Measurements from ENCODE around the gene ACBD7.

The ACBD7 gene

GRCh38 chr10:15092855-15093408 is 4.4 kb upstream of the ACBD7 start:
- Histone ChIP-seq H3K27me3 (peaks cover 0 to 3% of the 10 kb centered on the region in 2 donors), H3K4me3 (no peak overlapping the region), H3K27ac (no peak overlapping the region), H3K9me3 (no peaks in the 10 kb centered on the region), H3K4me1 (peaks cover 0 to 22% (median 9%) of the 10 kb centered on the region in 4 donors), H3K36me3 (no peaks in the 10 kb centered on the region)
- no peak for TF ChIP-seq CTCF (IDR thresholded peaks at IDR 0.05)
- intact Hi-C loops (cut with DNase I; ENCODE audit: low total_unique reads): loop anchor here (10.0 kb wide), 2 partner anchors 72 to 138 kb away; partner anchors contain the start of genes DCLRE1C, MEIG1 and NMT2
- no peak for DNase-seq

DNA sequence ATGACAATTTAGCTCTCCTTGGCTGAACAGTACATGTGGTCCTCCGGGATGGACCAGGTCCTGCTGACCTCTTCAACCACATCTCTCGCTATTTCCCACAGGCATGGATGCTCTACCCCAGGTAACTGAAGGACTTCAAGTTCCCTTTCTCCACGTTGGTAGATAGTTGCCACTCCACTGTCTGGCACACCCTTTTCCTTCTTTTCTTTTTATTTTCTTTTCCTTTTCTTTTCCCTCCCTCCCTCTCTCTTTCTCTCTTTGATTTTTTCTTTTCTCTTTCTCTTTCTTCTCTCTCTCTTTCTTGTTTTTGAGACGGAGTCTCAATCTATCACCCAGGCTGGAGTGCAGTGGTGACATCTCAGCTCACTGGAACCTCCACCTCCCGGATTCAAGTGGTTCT is 2.8 kb upstream of the ACBD7 start:
- Histone ChIP-seq H3K9me3 (no peaks in the 10 kb centered on the region), H3K4me3 (no peak overlapping the region), H3K4me1 (peaks cover 0 to 16% (median 6%) of the 10 kb centered on the region in 4 donors), H3K27me3 (peaks cover 0 to 3% of the 10 kb centered on the region in 2 donors), H3K27ac (no peak overlapping the region), H3K36me3 (no peaks in the 10 kb centered on the region)
- DNase-seq: no peak
- intact Hi-C loops (cut with DNase I; ENCODE audit: low total_unique reads): loop anchor here (10.0 kb wide), 2 partner anchors 73 to 137 kb away; partner anchors contain the start of genes DCLRE1C, MEIG1 and NMT2
- TF ChIP-seq CTCF (IDR thresholded peaks at IDR 0.05): no peak

DNA sequence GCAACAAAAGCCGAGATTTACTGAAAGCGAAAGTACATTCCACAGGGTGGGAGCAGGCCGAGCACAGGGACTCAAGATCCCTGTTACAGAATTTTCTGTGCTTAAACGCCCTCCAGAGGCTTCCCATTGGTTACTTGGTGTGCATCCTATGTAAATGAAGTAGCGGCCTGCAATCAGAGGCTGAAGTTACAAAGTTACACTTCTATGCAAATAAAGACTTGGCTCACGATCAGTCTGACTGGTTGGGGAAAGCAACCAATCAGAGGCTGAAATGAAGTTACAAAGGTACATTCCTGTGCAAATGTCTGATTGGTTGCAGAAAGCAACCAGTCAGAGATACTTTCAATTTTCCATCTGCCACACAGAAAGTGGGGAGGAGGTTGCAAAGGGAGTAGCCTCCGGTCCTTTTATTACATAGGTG is 4.1 kb downstream of the ACBD7 start:
- peak in 1 of 2 donors; percentile 44 for DNase-seq

DNA sequence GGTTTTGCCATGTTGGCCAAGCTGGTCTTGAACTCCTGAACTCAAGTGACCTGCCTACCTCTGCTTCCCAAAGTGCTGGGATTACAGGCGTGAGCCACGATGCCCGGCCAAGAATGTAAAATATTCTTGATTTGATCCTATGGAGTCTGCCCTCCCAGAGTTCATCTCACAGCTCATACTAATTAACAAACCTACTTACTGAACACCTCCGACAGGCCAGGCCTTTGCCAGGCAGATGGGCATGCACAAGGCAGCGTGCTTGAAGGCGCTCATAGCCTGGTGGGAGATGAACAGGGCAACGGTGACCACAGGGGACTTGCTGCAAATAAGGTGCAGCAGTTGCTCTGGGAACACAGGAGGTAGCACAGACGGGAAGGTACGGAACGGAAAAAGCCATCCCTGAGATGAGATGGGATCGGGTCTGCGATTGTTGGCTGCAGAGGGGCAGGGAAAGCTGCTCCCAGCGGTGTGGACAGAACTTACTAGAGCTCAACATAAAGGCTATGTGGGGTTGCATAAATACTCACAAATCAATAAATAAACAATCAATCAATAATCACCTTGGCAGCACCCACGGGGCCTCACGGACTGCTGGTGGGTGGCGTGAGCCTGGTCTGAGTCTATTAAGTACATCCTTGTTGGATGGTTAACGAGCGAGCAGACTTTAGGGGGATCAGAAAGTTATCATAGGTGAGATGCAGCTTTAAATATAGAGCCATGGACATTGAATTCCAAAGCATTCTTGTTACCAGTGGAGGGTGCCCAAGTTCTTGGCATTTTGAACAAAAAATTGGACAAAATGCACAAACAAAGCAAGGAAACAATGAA is 4.7 kb downstream of the ACBD7 start:
- H3K4me3 ChIP-seq: peak overlapping the region; percentile 47 to 58

More for the DNA sequence above, 4.1 kb downstream of the ACBD7 start:
- Histone ChIP-seq H3K27ac (peak overlapping the region; percentile 33 to 42), H3K4me3 (peak overlapping the region; percentile 47 to 58), H3K36me3 (no peaks in the 10 kb centered on the region), H3K27me3 (no peaks in the 10 kb centered on the region), H3K4me1 (peaks cover 0 to 17% (median 12%) of the 10 kb centered on the region in 4 donors), H3K9me3 (no peaks in the 10 kb centered on the region)
- intact Hi-C loops (cut with DNase I; ENCODE audit: low total_unique reads): no loop called here
- TF ChIP-seq CTCF (IDR thresholded peaks at IDR 0.05): peak in 1 of 2 experiments; percentile 12

GRCh38 chr10:15075421-15075820 is 13.2 kb downstream of the ACBD7 start:
- Histone ChIP-seq H3K27ac (no peak overlapping the region), H3K4me3 (no peak overlapping the region), H3K27me3 (no peaks in the 10 kb centered on the region), H3K9me3 (no peaks in the 10 kb centered on the region), H3K36me3 (no peaks in the 10 kb centered on the region), H3K4me1 (no peaks in the 10 kb centered on the region)
- intact Hi-C loops (cut with DNase I; ENCODE audit: low total_unique reads): no loop called here
- DNase-seq: no peak
- TF ChIP-seq CTCF (IDR thresholded peaks at IDR 0.05): no peak

More for the DNA sequence above, 4.7 kb downstream of the ACBD7 start:
- intact Hi-C loops (cut with DNase I; ENCODE audit: low total_unique reads): no loop called here
- TF ChIP-seq CTCF (IDR thresholded peaks at IDR 0.05): no peak
- peaks cover 0 to 15% (median 12%) of the 10 kb centered on the region in 4 donors for H3K4me1 ChIP-seq
- H3K27me3 ChIP-seq: no peaks in the 10 kb centered on the region
- peak overlapping the region; percentile 33 to 42 for H3K27ac ChIP-seq
- H3K36me3 ChIP-seq: no peaks in the 10 kb centered on the region
- H3K9me3 ChIP-seq: no peaks in the 10 kb centered on the region
- no peak for DNase-seq
